Smooth muscle cell (in vitro differentiated cells): ENCODE results near the gene SIAH3. TPM values are rescaled to one million over a fixed set of nuclear protein-coding genes. Genes with fewer than 3 reads are reported as not detected.

Experiments used
- DNase-seq: peaks from one replicate; lab custom pipeline; 2025; ENCODE audit not compliant: unreplicated experiment; lab: John Stamatoyannopoulos, UW
- H2AFZ ChIP-seq: fragments of 200-600 bp; sonication (generic); 2 replicates; pipeline ENCODE4 v1.6.0; 2016; ENCODE audit warnings: antibody characterized with exemption, low read depth, mild to moderate bottlenecking
- H3F3A ChIP-seq: fragments of 200-600 bp; sonication (generic); 2 replicates; pipeline ENCODE4 v1.6.0; 2017; ENCODE audit warnings: antibody characterized with exemption, low read depth
- H3K27ac ChIP-seq: fragments of 200-600 bp; sonication (generic); 2 replicates; pipeline ENCODE4 v1.5.1; 2016; ENCODE audit warnings: low read depth, mild to moderate bottlenecking
- H3K27me3 ChIP-seq: fragments of 200-600 bp; sonication (generic); 2 replicates; pipeline ENCODE4 v1.6.1; 2016; ENCODE audit warnings: low read depth, mild to moderate bottlenecking
- H3K36me3 ChIP-seq: fragments of 200-600 bp; sonication (generic); 2 replicates; pipeline ENCODE4 v1.5.1; 2016; ENCODE audit warnings: low read depth
- H3K4me1 ChIP-seq: fragments of 200-600 bp; sonication (generic); 2 replicates; pipeline ENCODE4 v1.5.1; 2016; ENCODE audit warnings: low read depth
- H3K4me2 ChIP-seq: fragments of 200-600 bp; sonication (generic); 2 replicates; pipeline ENCODE4 v1.6.0; 2016; ENCODE audit warnings: mild to moderate bottlenecking
- H3K4me3 ChIP-seq: fragments of 200-600 bp; sonication (generic); 2 replicates; pipeline ENCODE4 v1.5.1; 2016; ENCODE audit warnings: mild to moderate bottlenecking
- H3K79me2 ChIP-seq: fragments of 200-600 bp; sonication (generic); 2 replicates; pipeline ENCODE4 v1.6.0; 2016; ENCODE audit warnings: low read depth, mild to moderate bottlenecking
- H3K9ac ChIP-seq: fragments of 200-600 bp; sonication (generic); 2 replicates; pipeline ENCODE4 v1.6.0; 2016; ENCODE audit warnings: low read depth
- H3K9me3 ChIP-seq: fragments of 200-600 bp; sonication (generic); replicated peaks from 2 replicates; pipeline ENCODE4 v1.5.1; 2016; ENCODE audit warnings: low read depth
- H4K20me1 ChIP-seq: fragments of 200-600 bp; sonication (generic); 2 replicates; pipeline ENCODE4 v1.6.0; 2016; ENCODE audit warnings: low read depth
- WGBS: methylation state at CpG from one replicate; pipeline ENCODE4 v1.1.7; 2016; ENCODE audit warnings: low lambda C conversion rate; 5-methylcytosine and 5-hydroxymethylcytosine counted together
- polyA plus RNA-seq: library from polyadenylated mRNA; unstranded; fragments of >200 nt; fragmentation: Nextera tagmentation; extraction: Ambion mirVana; gene quantifications from 2 replicates; pipeline ENCODE4 v1.2.1, GENCODE V29; 2016
- total RNA-seq: library from RNA; depleted of rRNA; stranded (reverse); fragments of >200 nt; gene quantifications from 2 replicates; pipeline ENCODE4 v1.2.3, GENCODE V29; 2014
- TF ChIP-seq, protein P1 (sequence below): fragments of 200-600 bp; sonication (generic); IDR thresholded peaks from 2 replicates; pipeline ENCODE4 v1.5.1; 2017; ENCODE audit warnings: borderline replicate concordance, mild to moderate bottlenecking, antibody characterized with exemption; ENCODE audit not compliant: insufficient read depth, poor library complexity, severe bottlenecking

The SIAH3 gene
- total and polyA plus RNA-seq, 2 experiments from 2014 or later = not detected

DNA sequence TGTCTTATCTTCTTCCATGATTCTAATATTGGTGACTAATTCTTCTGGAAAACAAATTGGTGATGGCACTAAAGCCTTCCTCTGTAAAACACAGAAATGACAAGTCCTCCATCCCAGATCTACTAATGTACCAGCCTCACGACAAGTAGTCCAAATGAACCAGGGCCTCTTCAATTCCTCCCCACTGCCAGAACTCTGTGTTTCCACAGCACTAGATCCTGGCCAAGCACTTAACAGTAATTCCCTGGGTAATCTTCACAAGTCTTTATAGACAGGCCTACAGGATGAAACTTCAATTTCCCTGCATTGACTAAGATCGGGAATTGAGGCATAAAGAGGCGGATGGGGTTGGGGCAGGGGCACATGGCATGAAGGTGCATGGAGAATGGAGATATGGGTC is 52.7 kb downstream of the SIAH3 start:
- Histone ChIP-seq H3K27me3 (peaks cover 28% of the 10 kb centered on the region), H3K9me3 (no peaks in the 10 kb centered on the region), H2AFZ (no peak overlapping the region), H3K4me1 (peaks cover 5% of the 10 kb centered on the region), H3K9ac (no peak overlapping the region), H3K27ac (no peak overlapping the region), H3K79me2 (no peaks in the 10 kb centered on the region), H3K4me3 (no peak overlapping the region), H3K4me2 (no peak overlapping the region), H3K36me3 (no peaks in the 10 kb centered on the region), H3F3A (no peaks in the 10 kb centered on the region), H4K20me1 (no peaks in the 10 kb centered on the region)
- DNase-seq = no peak
- TF ChIP-seq, protein P1, sequence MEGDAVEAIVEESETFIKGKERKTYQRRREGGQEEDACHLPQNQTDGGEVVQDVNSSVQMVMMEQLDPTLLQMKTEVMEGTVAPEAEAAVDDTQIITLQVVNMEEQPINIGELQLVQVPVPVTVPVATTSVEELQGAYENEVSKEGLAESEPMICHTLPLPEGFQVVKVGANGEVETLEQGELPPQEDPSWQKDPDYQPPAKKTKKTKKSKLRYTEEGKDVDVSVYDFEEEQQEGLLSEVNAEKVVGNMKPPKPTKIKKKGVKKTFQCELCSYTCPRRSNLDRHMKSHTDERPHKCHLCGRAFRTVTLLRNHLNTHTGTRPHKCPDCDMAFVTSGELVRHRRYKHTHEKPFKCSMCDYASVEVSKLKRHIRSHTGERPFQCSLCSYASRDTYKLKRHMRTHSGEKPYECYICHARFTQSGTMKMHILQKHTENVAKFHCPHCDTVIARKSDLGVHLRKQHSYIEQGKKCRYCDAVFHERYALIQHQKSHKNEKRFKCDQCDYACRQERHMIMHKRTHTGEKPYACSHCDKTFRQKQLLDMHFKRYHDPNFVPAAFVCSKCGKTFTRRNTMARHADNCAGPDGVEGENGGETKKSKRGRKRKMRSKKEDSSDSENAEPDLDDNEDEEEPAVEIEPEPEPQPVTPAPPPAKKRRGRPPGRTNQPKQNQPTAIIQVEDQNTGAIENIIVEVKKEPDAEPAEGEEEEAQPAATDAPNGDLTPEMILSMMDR = no peak
- WGBS = 95% methylated on average over 3 of the region's 3 CpGs

DNA sequence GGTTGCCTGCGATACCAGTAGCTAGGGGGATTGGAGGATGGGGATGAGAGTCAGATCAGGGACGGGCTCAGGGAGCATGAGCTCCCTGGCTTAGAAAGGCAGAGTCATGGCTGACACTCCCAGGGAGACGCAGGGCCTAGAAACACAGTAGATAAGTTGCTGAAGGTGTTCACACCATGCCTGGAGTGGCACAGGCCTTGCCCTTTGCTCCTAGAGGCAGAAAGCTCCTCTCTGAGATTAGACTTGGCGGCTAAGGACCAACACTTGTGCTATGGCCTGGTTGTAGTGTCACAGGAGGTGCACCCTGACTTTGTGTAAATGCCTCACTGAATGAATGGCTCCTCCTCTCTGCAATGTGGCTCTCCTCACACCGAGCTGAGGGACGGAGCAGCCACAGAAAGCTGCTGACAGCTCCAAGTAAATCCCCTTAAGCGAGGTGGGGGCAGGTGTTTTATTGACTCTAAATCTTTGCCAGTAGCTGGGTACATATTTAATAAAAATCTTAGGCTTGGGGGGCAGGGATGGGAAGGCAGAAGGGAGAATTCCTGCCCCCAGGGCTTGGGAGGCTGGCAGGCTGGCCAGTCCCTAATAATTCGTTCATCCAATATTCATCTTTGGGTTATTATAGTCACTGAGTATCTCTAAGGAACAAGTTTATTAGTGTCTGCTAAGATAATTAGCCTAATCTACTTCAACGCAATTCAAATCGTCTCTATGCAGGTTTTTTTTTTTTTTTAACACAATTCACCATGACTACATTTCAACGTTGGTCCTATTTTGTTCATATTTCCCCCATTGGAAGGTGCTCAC is 54.9 kb downstream of the SIAH3 start:
- peaks cover 5% of the 10 kb centered on the region for H3K4me1 ChIP-seq

DNA sequence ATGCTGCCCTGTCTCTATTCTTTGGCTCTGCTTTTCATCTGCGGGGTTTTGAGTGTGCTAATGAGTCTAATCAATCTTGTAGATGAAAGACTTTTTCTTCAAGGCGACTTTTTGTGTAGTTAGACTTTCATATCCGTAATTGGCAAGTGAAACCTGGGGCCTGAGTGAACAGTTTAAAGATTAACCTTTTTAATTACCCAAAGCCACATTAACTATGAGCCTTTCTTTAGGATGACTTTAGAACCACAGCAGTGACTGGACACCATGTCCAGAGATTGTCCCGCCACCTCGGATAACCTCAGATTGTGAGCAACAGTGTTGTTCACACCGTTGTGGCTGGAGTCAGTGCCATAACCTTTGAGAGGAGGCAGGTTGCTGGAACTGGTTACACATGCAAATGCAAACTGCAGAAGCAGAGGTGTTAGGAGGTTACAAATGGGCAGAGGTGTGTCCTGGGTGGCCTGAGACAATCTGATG is 58.7 kb downstream of the SIAH3 start:
- Histone ChIP-seq H3K36me3 (no peaks in the 10 kb centered on the region), H3K4me1 (no peaks in the 10 kb centered on the region), H2AFZ (no peak overlapping the region), H3K4me3 (no peak overlapping the region), H3K9me3 (no peaks in the 10 kb centered on the region), H3F3A (no peaks in the 10 kb centered on the region), H3K4me2 (no peak overlapping the region), H4K20me1 (no peaks in the 10 kb centered on the region), H3K27ac (no peak overlapping the region), H3K27me3 (peaks cover 44% of the 10 kb centered on the region), H3K9ac (no peak overlapping the region), H3K79me2 (no peaks in the 10 kb centered on the region)
- TF ChIP-seq, protein P1 = no peak
- no peak for DNase-seq
- 81% methylated on average over 6 of the region's 6 CpGs for WGBS

More for the DNA sequence above, 54.9 kb downstream of the SIAH3 start:
- no peak overlapping the region for H3K9ac ChIP-seq
- no peaks in the 10 kb centered on the region for H3K9me3 ChIP-seq
- no peaks in the 10 kb centered on the region for H3K36me3 ChIP-seq
- no peak for DNase-seq
- no peaks in the 10 kb centered on the region for H3K79me2 ChIP-seq
- H3K27me3 ChIP-seq = peaks cover 34% of the 10 kb centered on the region
- TF ChIP-seq, protein P1 = no peak
- no peak overlapping the region for H3K4me2 ChIP-seq
- H3K4me3 ChIP-seq = no peak overlapping the region
- WGBS = 87% methylated on average over 11 of the region's 11 CpGs
- H3K27ac ChIP-seq = no peak overlapping the region
- no peak overlapping the region for H2AFZ ChIP-seq
- no peaks in the 10 kb centered on the region for H3F3A ChIP-seq
- no peaks in the 10 kb centered on the region for H4K20me1 ChIP-seq

DNA sequence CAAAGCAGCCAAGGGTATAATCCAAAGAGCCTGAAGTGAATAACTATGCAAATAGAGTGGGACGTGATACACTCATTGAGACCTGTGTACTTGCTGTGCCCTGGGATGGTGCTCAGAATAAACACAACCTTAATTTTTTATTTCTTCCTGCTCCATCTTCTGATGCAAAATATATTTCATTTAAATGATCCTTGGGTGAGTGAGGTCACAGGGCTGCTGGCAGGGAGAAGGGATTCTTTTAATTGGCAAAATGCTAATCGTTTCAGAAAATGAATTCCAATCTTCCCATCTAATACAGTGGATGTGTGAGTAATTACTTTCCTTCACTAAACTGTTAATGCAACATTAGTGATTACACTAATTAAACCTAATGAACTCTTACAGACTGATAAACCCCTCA is 63.5 kb downstream of the SIAH3 start:
- TF ChIP-seq, protein P1 = no peak
- Histone ChIP-seq H3K36me3 (no peaks in the 10 kb centered on the region), H3K4me3 (no peak overlapping the region), H3K27me3 (peaks cover 72% of the 10 kb centered on the region), H3K79me2 (no peaks in the 10 kb centered on the region), H3K9me3 (no peaks in the 10 kb centered on the region), H3K27ac (no peak overlapping the region), H3K4me1 (no peaks in the 10 kb centered on the region), H2AFZ (no peak overlapping the region), H3F3A (no peaks in the 10 kb centered on the region), H3K9ac (no peak overlapping the region), H3K4me2 (no peak overlapping the region), H4K20me1 (no peaks in the 10 kb centered on the region)
- no peak for DNase-seq
- WGBS = 90% methylated on average over 2 of the region's 2 CpGs
